H7 (cell line): ENCODE results near the gene CDC20B. TPM values are rescaled to one million over a fixed set of nuclear protein-coding genes. Genes with fewer than 3 reads are reported as not detected.
"Not testable (repeated sequence)": the region's sequence is repeated elsewhere in the genome, so short reads cannot be mapped to it uniquely, and the experiment has no call there.

Experiments used
- DNase-seq: peaks from one replicate; pipeline ENCODE4 v3.0.0; 2012
- H3K27me3 ChIP-seq: 2 replicates; pipeline ENCODE4 v1.6.0; 2011; ENCODE audit warnings: mild to moderate bottlenecking, low read length; ENCODE audit not compliant: control insufficient read depth, insufficient read depth
- H3K36me3 ChIP-seq: replicated peaks from 2 replicates; pipeline ENCODE4 v1.5.1; 2011; ENCODE audit warnings: low read length; ENCODE audit not compliant: control insufficient read depth, insufficient read depth
- H3K4me3 ChIP-seq: 2 replicates; pipeline ENCODE4 v1.5.1; 2011; ENCODE audit warnings: low read depth, mild to moderate bottlenecking, control low read depth, low read length, moderate library complexity; ENCODE audit not compliant: insufficient read depth
- total RNA-seq: library from RNA; depleted of rRNA; stranded (reverse); fragments of >200 nt; shearing (Covaris generic); gene quantifications from 2 replicates; pipeline ENCODE4 v1.2.3, GENCODE V29; 2014

CDC20B gene
- total RNA-seq, 1 experiment from 2014 or later: not detected

GRCh38 chr5:55143624-55144023 is 29.4 kb downstream of the CDC20B start:
- Histone ChIP-seq H3K27me3 (no peaks in the 10 kb centered on the region), H3K4me3 (no peak overlapping the region), H3K36me3 (no peaks in the 10 kb centered on the region)
- DNase-seq: no peak

GRCh38 chr5:55141945-55142690 is 30.9 kb downstream of the CDC20B start:
- H3K4me3 ChIP-seq: no peak overlapping the region
- no peak for DNase-seq
- no peaks in the 10 kb centered on the region for H3K27me3 ChIP-seq
- no peaks in the 10 kb centered on the region for H3K36me3 ChIP-seq

GRCh38 chr5:55140908-55141665 is 31.9 kb downstream of the CDC20B start:
- no peaks in the 10 kb centered on the region for H3K27me3 ChIP-seq
- no peaks in the 10 kb centered on the region for H3K36me3 ChIP-seq
- no peak for DNase-seq
- H3K4me3 ChIP-seq: no peak overlapping the region

GRCh38 chr5:55136521-55136920 is 36.5 kb downstream of the CDC20B start:
- no peaks in the 10 kb centered on the region for H3K36me3 ChIP-seq
- DNase-seq: no peak
- H3K4me3 ChIP-seq: no peak overlapping the region
- H3K27me3 ChIP-seq: no peaks in the 10 kb centered on the region

GRCh38 chr5:55134053-55134722 is 38.8 kb downstream of the CDC20B start:
- no peaks in the 10 kb centered on the region for H3K27me3 ChIP-seq
- DNase-seq: no peak
- H3K4me3 ChIP-seq: no peak overlapping the region
- H3K36me3 ChIP-seq: no peaks in the 10 kb centered on the region

- no peak for DNase-seq
- Histone ChIP-seq H3K27me3 (no peaks in the 10 kb centered on the region), H3K36me3 (no peaks in the 10 kb centered on the region), H3K4me3 (no peak overlapping the region)
Measured at GRCh38 chr5:55123365-55123764, 49.6 kb downstream of the CDC20B start.

- Histone ChIP-seq H3K4me3 (no peak overlapping the region), H3K27me3 (no peaks in the 10 kb centered on the region), H3K36me3 (no peaks in the 10 kb centered on the region)
- DNase-seq: no peak
Measured at GRCh38 chr5:55114061-55114460, 58.9 kb downstream of the CDC20B start.

GRCh38 chr5:55113327-55113726 is 59.6 kb downstream of the CDC20B start:
- H3K36me3 ChIP-seq: no peaks in the 10 kb centered on the region
- no peak for DNase-seq
- no peak overlapping the region for H3K4me3 ChIP-seq
- no peaks in the 10 kb centered on the region for H3K27me3 ChIP-seq

GRCh38 chr5:55110217-55110616 is 62.8 kb downstream of the CDC20B start:
- Histone ChIP-seq H3K36me3 (no peaks in the 10 kb centered on the region), H3K4me3 (no peak overlapping the region), H3K27me3 (no peaks in the 10 kb centered on the region)
- DNase-seq: no peak

- Histone ChIP-seq H3K4me3 (no peak overlapping the region), H3K27me3 (no peaks in the 10 kb centered on the region), H3K36me3 (no peaks in the 10 kb centered on the region)
- DNase-seq: no peak
Measured at GRCh38 chr5:55108661-55109060, 64.3 kb downstream of the CDC20B start.

GRCh38 chr5:55105976-55106375 is 67.0 kb downstream of the CDC20B start:
- H3K27me3 ChIP-seq, H3K4me3 ChIP-seq, DNase-seq, H3K36me3 ChIP-seq: not testable (repeated sequence)

- Histone ChIP-seq H3K36me3 (no peaks in the 10 kb centered on the region), H3K4me3 (no peak overlapping the region), H3K27me3 (no peaks in the 10 kb centered on the region)
- DNase-seq: no peak
Measured at GRCh38 chr5:55104946-55105701, 67.9 kb downstream of the CDC20B start.

GRCh38 chr5:55104036-55104772 is 68.8 kb downstream of the CDC20B start:
- Histone ChIP-seq H3K4me3 (no peak overlapping the region), H3K27me3 (no peaks in the 10 kb centered on the region), H3K36me3 (no peaks in the 10 kb centered on the region)
- peak; percentile 5 for DNase-seq

- Histone ChIP-seq H3K36me3 (no peaks in the 10 kb centered on the region), H3K27me3 (no peaks in the 10 kb centered on the region), H3K4me3 (no peak within 1 kb of the TSS)
- no peak for DNase-seq
Measured at GRCh38 chr5:55102348-55102747, 70.6 kb downstream of the CDC20B start, which contains the start of gene GZMA. GZMA (plus strand) TSS chr5:55102646; CDS start chr5:55102683, 37 bp downstream.
